Cerebellar cortex (tissue), 1 donor: ENCODE results near the gene ZGPAT.

ENCODE experiments used
- DNase-seq: peaks from one replicate; pipeline ENCODE4 v3.0.0-alpha.2; 2015; ENCODE audit warnings: low spot score

ZGPAT gene

DNA sequence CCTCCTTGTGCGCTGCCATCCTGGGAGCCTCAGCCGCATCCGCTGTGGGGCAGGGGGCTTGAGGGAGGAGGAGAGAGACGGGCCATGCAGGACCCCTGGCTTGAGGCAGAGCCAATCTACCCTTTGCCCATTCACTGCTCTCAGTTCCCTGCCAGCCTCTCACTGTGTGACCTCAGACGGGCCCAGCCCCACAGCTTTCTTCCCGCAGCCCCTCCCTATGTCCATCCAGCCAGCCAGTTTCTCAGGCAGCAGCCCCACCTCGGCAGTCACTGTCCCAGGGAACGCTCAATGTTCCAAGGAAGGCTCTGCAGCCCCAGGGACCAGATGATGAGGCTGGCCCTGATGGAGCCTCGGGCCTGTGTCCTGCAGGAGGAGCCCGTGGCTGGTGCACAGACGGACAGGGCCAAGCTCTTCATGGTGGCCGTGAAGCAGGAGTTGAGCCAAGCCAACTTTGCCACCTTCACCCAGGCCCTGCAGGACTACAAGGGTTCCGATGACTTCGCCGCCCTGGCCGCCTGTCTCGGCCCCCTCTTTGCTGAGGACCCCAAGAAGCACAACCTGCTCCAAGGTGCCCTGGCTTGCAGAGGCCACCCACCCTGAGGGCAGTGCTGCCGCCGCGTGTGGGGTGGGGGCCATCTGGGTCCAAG is 15.3 kb upstream of the ZGPAT start:
- peak; percentile 42 for DNase-seq

DNA sequence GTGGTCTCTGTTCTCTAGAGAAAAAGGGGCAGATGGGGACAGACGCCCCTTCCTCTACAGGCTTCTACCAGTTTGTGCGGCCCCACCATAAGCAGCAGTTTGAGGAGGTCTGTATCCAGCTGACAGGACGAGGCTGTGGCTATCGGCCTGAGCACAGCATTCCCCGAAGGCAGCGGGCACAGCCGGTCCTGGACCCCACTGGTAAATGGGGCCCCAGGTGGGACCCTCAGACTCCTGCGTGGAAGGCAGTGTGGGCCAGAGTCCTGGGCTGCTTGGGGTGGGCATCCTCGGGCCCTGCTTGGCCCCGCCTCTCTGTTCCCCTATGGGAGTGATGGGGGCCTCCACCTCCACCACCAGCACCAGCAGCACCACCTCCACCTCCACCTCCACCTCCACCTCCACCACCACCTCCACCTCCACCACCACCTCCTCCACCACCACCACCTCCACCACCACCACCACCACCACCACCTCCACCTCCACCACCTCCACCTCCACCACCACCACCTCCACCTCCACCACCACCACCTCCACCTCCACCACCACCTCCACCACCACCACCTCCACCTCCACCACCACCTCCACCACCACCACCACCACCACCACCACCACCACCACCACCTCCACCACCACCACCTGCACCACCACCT is 14.6 kb upstream of the ZGPAT start:
- no peak for DNase-seq

- DNase-seq: no peak
These were observed 13.9 kb upstream of the ZGPAT start for GRCh38 chr20:63693733-63694583.

GRCh38 chr20:63694584-63695423 is 13.0 kb upstream of the ZGPAT start:
- no peak for DNase-seq

- no peak for DNase-seq
These were observed 12.2 kb upstream of the ZGPAT start for GRCh38 chr20:63695424-63696305.

DNA sequence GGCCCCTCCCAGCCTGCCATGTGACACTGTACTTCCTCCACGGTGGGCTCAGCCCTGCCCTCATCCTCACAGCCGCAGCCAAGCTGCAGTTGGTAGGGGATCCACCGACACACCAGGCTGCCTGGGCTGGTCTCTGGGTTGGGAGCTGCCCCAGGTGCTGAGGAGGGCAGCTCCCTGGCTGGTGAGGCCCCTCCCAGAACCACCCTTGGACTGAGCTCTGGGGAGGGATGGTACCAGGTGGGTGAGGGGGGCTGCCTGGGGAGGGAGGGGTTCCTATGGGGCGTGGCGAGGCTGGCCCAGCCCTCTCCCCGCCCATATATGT is 11.6 kb upstream of the ZGPAT start:
- no peak for DNase-seq

DNA sequence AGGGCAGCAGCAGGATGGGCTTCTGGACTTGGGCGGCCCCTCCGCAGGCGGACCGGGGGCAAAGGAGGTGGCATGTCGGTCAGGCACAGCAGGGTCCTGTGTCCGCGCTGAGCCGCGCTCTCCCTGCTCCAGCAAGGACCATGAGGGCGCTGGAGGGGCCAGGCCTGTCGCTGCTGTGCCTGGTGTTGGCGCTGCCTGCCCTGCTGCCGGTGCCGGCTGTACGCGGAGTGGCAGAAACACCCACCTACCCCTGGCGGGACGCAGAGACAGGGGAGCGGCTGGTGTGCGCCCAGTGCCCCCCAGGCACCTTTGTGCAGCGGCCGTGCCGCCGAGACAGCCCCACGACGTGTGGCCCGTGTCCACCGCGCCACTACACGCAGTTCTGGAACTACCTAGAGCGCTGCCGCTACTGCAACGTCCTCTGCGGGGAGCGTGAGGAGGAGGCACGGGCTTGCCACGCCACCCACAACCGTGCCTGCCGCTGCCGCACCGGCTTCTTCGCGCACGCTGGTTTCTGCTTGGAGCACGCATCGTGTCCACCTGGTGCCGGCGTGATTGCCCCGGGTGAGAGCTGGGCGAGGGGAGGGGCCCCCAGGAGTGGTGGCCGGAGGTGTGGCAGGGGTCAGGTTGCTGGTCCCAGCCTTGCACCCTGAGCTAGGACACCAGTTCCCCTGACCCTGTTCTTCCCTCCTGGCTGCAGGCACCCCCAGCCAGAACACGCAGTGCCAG is 11.0 kb upstream of the ZGPAT start, which contains the start of gene TNFRSF6B:
Gene TNFRSF6B (plus strand): TSS at position 25 of the 729 bp plus-strand sequence. CDS start 116 bp downstream, at position 141.
- DNase-seq: no peak

- DNase-seq: no peak
These were observed 10.4 kb upstream of the ZGPAT start for GRCh38 chr20:63697357-63697867.

DNA sequence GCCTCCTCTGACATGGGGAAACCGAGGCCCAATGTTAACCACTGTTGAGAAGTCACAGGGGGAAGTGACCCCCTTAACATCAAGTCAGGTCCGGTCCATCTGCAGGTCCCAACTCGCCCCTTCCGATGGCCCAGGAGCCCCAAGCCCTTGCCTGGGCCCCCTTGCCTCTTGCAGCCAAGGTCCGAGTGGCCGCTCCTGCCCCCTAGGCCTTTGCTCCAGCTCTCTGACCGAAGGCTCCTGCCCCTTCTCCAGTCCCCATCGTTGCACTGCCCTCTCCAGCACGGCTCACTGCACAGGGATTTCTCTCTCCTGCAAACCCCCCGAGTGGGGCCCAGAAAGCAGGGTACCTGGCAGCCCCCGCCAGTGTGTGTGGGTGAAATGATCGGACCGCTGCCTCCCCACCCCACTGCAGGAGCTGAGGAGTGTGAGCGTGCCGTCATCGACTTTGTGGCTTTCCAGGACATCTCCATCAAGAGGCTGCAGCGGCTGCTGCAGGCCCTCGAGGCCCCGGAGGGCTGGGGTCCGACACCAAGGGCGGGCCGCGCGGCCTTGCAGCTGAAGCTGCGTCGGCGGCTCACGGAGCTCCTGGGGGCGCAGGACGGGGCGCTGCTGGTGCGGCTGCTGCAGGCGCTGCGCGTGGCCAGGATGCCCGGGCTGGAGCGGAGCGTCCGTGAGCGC is 9.8 kb upstream of the ZGPAT start:
- no peak for DNase-seq

DNA sequence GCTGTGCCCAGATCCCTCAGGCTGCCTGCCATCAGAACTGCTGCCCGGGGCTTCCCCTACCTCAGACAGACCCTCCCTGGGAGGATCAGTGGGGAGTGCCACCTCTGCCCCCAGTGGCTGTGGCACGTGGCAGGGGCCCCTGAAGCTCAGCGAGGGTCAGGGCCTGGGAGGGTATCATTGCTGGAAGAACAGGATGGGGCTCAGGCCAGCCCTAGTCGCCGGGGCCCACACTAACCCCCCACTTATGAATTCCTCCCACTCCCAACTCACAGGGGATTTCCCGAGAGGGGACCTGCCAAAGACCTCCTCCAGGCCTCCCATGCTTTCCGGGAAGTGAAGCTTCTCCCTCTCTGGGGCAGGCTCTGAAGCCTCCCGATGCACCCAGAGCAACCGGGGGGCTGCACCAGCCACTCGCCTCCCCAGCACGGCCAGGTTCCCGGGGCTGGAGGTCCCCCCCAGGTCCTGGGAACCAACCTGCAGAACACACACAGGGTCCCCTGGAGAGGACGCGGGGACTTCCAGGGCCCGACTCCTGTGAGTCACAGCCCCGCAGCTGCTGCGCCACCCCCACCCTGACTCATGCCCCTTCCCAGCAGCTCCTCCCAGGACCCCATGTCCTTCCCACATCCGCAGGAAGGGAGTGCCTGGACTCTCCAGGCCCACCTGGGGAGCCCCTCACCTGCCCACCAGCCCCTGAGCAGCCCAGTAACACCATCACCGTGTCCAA is 8.9 kb upstream of the ZGPAT start:
- DNase-seq: no peak

DNA sequence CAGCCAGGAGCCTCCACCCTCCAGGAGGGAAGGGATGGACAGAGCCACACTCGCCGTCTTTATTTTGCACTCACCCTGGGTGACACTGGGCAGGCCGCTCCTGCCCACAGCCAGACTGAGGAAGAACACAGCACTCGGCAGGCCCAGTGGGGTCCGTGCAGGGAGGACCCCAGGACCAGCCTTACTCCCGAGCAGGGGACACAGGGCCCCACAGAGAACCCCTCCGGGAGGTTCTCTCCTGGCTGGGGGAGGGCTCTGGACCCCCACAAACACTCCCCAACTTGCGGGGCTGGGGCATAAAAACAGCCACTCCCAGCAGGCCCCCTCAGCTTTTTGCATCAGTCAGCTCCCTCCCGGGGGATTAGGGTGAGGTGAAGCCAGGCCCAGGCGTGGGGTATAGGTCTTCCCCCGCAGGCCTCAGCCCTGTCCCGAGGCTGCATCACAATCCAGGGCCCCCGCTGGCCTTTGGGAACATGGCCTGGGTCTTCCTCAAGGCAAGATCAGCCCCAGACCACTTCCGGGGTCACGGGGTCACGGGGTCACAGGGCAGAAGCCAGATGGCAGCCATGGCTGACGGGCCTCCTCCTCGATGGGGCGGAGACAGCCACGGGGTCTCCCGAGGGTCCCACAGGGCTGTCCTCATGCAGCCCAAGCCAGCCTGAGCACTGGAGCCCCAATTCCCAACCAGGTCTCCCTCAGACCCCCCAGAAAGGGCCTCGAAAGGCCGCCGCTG is 8.2 kb upstream of the ZGPAT start:
- DNase-seq: no peak

DNA sequence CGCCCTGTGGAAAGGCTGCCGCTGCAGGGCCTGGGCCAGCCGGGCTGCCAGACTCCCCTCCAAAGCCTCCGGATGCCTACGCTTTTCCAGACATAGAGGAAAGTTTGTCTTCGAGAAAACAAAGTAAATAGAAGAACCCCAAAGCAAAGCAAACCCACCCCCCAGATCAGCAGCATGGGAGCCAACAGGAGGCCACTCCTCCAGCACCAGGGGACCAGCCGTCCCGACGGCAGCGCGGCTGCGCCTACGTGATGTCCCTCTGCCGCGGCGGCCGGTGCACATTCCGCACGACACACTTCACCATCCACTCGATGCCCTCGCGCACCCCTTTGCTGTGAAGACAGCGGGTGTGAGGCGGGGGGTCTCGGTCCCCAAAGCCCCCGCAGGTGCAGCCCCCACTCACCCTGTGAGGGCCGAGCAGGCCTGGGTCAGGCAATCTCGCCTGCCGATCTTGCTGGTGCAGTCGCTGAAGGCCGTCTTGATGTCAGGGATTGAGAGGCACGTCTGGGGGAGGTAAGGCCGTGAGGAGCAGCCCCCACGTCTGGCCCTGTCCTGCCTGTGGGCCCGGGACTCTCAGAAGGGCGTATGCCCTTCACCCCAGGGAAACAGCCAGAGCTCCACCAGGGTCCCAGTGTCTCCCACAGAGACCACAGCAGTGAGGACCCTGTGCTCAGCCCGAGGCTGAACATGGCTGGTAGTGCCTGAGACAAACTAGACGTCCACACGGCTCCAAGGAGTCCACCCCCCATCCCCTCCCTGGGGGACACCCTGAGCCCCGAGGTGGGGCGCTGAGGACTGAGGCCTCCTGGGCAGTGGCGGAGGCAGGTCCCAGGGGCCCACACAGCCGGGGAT is 7.4 kb upstream of the ZGPAT start:
- DNase-seq: no peak

DNA sequence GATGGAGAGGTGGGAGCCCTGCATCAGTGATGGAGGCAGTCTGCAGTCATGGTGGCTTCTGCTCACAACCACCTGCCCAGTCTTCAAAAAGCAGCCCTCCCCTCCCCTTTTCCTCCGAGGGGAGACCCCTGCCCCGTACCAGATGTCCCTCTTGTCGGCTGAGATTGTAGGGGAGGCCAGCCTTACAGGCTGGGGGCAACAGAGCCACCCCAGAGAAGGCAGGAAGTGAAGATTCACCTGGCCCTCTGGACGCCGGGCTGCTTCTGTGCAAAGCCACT is 6.8 kb upstream of the ZGPAT start:
- no peak for DNase-seq

DNA sequence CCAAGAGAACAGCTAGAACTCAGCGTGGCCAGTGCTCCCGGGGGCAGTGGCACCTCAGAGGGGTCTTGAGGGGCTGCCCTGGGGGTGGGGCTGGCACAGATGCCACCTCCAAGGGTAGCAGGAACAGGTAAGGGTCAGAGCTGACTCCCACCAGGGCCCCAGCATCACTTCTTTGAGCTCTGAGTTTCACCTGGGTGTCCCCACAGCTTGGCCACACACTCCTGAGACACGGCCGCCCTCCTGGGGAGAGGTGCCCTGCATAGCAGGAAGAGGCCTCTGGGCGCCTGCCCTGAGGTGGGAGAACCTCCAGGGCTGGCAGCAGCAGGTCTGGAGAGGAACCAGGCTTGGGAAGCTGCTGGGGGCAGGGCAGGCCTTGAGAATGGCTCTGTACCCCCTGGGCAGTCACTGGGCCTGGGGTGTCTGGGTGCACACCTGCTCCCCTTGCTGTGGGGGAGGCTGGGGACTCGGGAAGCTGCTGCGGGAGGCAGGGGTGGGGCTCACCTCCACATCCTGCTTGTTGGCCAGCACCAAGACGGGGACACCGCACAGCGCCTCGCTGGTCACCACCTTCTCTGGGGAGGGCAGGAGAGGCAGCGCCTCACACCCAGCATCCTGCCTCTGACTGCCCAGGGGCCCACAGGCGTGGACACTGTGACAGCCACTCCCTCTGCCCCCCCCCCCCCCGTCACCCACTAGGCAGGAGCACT is 6.4 kb upstream of the ZGPAT start:
- no peak for DNase-seq

- no peak for DNase-seq
These were observed 5.7 kb upstream of the ZGPAT start for GRCh38 chr20:63702036-63702665.

DNA sequence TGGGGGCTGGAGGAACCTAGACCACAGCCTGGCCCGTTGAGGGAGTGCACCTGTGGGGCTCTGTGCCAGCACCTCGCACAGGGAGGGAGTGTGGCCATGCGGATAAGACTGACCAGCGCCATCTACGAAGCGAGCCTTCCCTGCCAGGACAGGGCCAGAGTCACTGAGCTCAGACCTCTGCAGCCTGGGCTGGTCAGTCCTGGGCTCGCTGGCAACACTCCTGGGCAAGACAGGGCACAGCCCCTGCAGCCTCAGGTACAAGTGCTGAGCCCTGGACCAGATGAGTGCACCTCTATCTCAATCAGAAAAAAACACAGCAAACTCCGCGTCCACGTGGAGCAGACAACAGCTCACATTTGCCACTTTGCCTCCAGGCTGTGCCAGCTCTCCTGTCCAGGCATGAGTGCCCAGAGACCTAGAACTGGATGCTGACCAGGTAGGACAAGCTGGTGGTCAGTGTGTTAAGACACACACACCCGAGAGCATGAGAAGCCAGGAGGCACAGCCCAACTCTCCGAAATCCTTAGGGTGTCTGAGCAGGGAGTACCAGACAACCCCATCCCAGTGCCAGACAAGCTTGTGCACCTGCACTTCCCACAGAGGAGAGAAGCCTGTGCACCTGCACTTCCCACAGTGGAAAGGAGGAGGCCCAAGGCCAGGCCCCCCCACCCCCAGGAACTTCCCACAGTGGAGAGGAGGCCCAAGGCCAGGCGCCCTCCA is 4.9 kb upstream of the ZGPAT start:
- DNase-seq: no peak
